Neural crest cell (in vitro differentiated cells): ENCODE measurements around the gene NKG7. TPM values are rescaled to one million over a fixed set of nuclear protein-coding genes. Genes with fewer than 3 reads are reported as not detected.

Experiments used
- DNase-seq: peaks from one replicate; pipeline ENCODE4 v3.0.0; 2021; ENCODE audit warnings: low read depth, mixed read lengths, low spot score
- H3K27ac Mint-ChIP-seq: one replicate; pipeline ENCODE4 v1.8.0; 2021; ENCODE audit warnings: mild to moderate bottlenecking, mixed read lengths; ENCODE audit not compliant: unreplicated experiment
- H3K27me3 Mint-ChIP-seq: 2 replicates; pipeline ENCODE4 v1.8.0; 2021; ENCODE audit warnings: low read depth, mild to moderate bottlenecking, mixed read lengths
- H3K36me3 Mint-ChIP-seq: 2 replicates; pipeline ENCODE4 v1.8.0; 2021; ENCODE audit warnings: low read depth, mild to moderate bottlenecking, mixed read lengths
- H3K4me1 Mint-ChIP-seq: 2 replicates; pipeline ENCODE4 v1.8.0; 2021; ENCODE audit warnings: mixed read lengths
- H3K4me3 Mint-ChIP-seq: one replicate; pipeline ENCODE4 v1.8.0; 2021; ENCODE audit warnings: mild to moderate bottlenecking, mixed read lengths
- H3K9me3 Mint-ChIP-seq: 2 replicates; pipeline ENCODE4 v1.8.0; 2021; ENCODE audit warnings: mixed read lengths
- CTCF ChIP-seq: fragments of 200-600 bp; sonication (generic); conservative IDR thresholded peaks from 2 replicates; pipeline ENCODE4 v1.5.0; 2021; ENCODE audit warnings: antibody characterized with exemption, mild to moderate bottlenecking
- total RNA-seq: library from RNA; stranded (reverse); gene quantifications from 2 replicates; pipeline ENCODE4 v1.2.1, GENCODE V29; 2021

NKG7 gene
- total RNA-seq, 1 donor from 2014 or later: not detected

DNA sequence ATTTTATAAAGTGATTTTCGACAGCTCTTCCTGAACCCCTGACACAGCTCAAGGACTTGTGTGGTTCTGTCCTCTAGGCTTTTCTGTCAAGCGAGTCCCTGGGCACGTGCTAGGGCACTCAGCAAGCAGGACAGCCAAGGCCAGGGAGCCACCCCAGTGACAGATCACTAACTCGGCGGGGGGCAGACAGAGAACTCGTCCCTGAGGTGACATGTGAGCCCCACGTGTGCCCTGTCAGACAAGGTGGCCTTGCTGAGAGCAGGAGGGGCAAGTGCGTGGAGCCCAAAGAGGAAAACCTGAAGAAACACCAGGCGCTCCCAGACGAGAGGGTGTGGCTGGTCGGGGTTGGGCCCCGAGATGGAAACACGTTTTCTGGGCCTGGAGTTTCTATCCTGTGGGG is 11.2 kb downstream of the NKG7 start:
- H3K4me1 Mint-ChIP-seq: peaks cover 35% of the 10 kb centered on the region
- no peaks in the 10 kb centered on the region for H3K27me3 Mint-ChIP-seq
- H3K9me3 Mint-ChIP-seq: no peaks in the 10 kb centered on the region
- DNase-seq: no peak
- TF ChIP-seq CTCF: no peak
- H3K4me3 Mint-ChIP-seq: no peak overlapping the region
- no peak overlapping the region for H3K27ac Mint-ChIP-seq
- no peaks in the 10 kb centered on the region for H3K36me3 Mint-ChIP-seq

DNA sequence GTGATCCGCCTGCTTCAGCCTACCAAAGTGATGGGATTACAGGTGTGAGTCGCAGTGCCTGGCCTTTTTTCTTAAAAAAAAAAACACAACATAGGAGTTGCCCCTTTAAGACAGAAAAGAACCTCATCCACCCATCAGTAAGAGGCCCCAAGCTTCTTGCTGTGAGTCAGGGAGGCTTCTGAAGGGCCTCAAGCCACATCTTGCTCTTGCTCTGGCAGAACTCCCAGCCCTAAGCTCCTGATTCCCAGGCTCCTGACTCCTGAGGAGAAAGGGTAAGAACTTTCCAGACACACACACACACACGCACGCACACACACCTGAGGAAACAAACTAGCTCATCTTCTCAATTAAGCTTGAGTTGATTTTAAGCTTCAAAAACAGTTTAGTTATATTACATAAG is 13.2 kb downstream of the NKG7 start:
- DNase-seq: no peak
- no peak overlapping the region for H3K27ac Mint-ChIP-seq
- peaks cover 33% of the 10 kb centered on the region for H3K4me1 Mint-ChIP-seq
- no peaks in the 10 kb centered on the region for H3K36me3 Mint-ChIP-seq
- H3K4me3 Mint-ChIP-seq: no peak overlapping the region
- H3K9me3 Mint-ChIP-seq: no peaks in the 10 kb centered on the region
- no peak for TF ChIP-seq CTCF
- no peaks in the 10 kb centered on the region for H3K27me3 Mint-ChIP-seq

- DNase-seq: no peak
- TF ChIP-seq CTCF: no peak
- Mint-ChIP-seq H3K4me1 (peaks cover 26% of the 10 kb centered on the region), H3K27ac (no peak overlapping the region), H3K27me3 (no peaks in the 10 kb centered on the region), H3K9me3 (no peaks in the 10 kb centered on the region), H3K4me3 (no peak overlapping the region), H3K36me3 (no peaks in the 10 kb centered on the region)
These were observed 14.5 kb downstream of the NKG7 start for GRCh38 chr19:51357952-51358351.

- no peak overlapping the region for H3K27ac Mint-ChIP-seq
- H3K9me3 Mint-ChIP-seq: no peaks in the 10 kb centered on the region
- TF ChIP-seq CTCF: no peak
- peaks cover 22% of the 10 kb centered on the region for H3K4me1 Mint-ChIP-seq
- no peak overlapping the region for H3K4me3 Mint-ChIP-seq
- no peak for DNase-seq
- H3K27me3 Mint-ChIP-seq: no peaks in the 10 kb centered on the region
- H3K36me3 Mint-ChIP-seq: peaks cover 3% of the 10 kb centered on the region
These were observed 16.2 kb downstream of the NKG7 start for GRCh38 chr19:51356159-51356801.

- H3K27ac Mint-ChIP-seq: peak overlapping the region; percentile 23
- H3K4me3 Mint-ChIP-seq: peak overlapping the region; percentile 50
- DNase-seq: peak; percentile 67
- H3K36me3 Mint-ChIP-seq: peaks cover 3% of the 10 kb centered on the region
- no peak for TF ChIP-seq CTCF
- H3K4me1 Mint-ChIP-seq: peaks cover 22% of the 10 kb centered on the region
- no peaks in the 10 kb centered on the region for H3K27me3 Mint-ChIP-seq
- H3K9me3 Mint-ChIP-seq: no peaks in the 10 kb centered on the region
These were observed 17.7 kb downstream of the NKG7 start for GRCh38 chr19:51354742-51355148.
